ENCODE results near the gene C1orf87. TPM values are rescaled to one million over a fixed set of nuclear protein-coding genes. Genes with fewer than 3 reads are reported as not detected.

The C1orf87 gene
- total RNA-seq, 1 donor: not detected

DNA sequence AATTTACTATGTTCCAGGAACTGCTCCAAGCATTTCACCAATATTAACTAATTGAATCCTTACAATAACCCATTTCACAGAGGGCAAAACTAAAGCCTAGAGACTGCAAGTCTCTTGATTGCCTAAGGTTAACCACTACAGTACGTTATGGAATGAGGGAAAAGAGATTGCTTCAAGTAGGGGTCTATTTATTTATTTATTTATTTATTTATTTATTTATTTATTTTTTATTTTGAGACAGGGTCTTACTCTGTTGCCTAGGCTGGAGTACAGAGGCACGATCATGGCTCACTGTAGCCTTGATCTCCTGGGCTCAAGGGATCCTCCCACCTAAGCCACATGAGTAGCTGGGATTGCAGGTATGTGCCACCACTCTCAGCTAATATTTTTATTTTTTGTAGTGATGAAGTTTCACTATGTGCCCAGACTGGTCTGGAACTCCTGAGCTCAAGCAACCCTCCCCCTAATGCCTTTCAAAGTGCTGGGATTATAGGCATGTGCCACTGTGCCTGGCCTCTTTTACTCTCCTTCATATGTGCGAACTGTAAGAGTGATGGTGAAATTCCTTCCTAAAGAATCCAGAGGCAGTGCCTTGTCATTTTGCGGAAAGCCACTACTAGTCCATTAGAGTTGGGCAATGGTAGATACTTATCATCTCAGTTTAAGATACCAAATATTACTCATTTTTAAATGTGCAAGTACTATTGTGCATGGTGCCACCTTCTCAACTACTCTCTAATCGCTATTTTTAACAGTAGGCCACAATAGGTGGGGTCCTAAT is 81.3 kb downstream of the C1orf87 start:
- H3K4me3 ChIP-seq (ENCODE audit: low read depth, low read length): no peak overlapping the region
- TF ChIP-seq, protein P1, sequence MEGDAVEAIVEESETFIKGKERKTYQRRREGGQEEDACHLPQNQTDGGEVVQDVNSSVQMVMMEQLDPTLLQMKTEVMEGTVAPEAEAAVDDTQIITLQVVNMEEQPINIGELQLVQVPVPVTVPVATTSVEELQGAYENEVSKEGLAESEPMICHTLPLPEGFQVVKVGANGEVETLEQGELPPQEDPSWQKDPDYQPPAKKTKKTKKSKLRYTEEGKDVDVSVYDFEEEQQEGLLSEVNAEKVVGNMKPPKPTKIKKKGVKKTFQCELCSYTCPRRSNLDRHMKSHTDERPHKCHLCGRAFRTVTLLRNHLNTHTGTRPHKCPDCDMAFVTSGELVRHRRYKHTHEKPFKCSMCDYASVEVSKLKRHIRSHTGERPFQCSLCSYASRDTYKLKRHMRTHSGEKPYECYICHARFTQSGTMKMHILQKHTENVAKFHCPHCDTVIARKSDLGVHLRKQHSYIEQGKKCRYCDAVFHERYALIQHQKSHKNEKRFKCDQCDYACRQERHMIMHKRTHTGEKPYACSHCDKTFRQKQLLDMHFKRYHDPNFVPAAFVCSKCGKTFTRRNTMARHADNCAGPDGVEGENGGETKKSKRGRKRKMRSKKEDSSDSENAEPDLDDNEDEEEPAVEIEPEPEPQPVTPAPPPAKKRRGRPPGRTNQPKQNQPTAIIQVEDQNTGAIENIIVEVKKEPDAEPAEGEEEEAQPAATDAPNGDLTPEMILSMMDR (IDR thresholded peaks at IDR 0.05; ENCODE audit: insufficient read depth, low read length): no peak
- no peak for DNase-seq (ENCODE audit: low read depth)

DNA sequence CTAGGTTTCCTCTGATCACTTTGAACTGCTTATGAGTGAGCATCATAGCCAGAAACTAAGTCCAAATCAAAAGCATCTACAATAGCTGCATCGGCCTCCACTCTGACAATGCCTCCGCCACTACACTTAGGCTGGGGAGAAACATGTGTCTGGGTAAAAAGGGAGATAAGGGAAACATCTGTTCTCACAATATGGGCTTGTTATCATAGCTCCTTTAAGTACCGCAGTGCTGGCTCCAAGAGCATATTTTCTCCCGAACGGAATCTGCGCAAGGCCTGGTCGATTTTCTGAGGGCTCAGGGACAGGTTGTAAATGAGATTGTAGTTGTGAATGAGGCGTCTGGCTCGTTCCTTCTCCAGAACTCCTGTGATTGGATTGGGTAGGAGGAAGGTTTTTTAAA is 83.1 kb downstream of the C1orf87 start:
- TF ChIP-seq, protein P1 (IDR thresholded peaks at IDR 0.05; ENCODE audit: insufficient read depth, low read length): no peak
- no peak overlapping the region for H3K4me3 ChIP-seq (ENCODE audit: low read depth, low read length)
- no peak for DNase-seq (ENCODE audit: low read depth)

DNA sequence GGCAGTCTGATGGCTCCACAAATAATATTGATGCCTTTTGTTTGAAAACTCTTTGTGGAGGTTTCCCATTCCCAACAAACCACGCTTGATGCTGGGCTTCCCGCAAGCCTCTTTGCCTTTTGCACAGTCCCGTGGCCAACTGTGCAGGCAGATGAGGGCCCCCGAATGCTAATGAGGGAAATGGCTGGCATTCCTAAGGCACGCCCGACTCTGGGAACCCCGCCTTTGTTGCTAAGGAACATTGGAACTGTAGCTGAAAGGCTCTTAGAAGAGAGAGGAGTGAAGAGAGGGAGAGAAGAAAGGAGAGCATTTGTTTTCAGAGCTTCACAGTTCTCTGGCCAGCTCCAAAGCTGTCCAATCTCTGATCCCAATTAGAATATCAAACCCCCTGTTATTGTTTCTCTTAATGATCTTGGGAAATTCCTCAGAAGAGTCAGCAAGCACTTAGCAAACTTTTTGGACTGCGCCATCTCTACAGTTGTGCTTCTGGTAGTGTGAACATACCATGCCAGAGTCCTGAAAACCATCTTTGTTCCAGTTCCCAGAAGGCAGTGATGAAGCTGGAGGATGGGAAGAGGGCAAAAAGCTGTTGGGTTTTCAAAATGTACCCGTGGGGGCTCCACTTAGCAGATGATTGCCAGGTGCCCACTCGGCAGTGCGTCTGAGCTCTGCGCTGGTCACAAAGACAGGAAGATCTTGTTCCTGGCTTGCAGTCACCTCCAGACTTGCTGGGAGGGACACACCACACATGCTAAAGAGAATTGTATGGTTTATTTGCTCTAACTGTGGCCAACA is 86.9 kb downstream of the C1orf87 start:
- TF ChIP-seq, protein P1 (IDR thresholded peaks at IDR 0.05; ENCODE audit: insufficient read depth, low read length): no peak
- H3K4me3 ChIP-seq (ENCODE audit: low read depth, low read length): no peak overlapping the region
- peak; percentile 54 for DNase-seq (ENCODE audit: low read depth)

DNA sequence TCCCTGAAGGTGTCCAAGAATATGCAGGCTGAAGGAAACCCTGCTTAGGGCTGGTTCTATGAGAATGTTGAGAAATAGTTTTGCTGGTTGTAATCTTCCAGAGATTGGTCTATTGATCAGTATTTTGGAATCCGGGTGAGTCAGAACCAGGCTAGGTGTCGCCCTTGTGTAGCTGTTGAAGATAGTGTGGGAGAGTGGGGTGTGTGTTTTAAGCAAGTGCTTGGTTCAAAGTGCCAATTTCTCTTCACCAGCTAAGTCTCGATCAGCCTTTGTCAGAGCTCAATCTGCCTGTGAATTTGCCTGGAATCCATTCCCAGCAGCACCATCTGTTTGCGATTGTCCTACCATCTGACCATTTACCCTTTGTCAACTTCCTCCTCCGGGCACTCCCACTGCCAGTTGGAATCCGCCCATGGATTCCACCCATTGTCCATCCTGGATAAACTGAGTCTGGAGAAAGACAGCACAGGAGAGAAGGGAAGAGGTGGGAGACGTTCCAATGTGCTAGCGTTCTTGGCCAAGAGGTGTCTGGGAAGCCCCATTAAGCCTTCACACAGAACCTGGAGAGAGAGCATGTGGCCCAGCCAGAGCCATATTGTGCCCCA is 87.6 kb downstream of the C1orf87 start:
- TF ChIP-seq, protein P1 (IDR thresholded peaks at IDR 0.05; ENCODE audit: insufficient read depth, low read length): no peak
- H3K4me3 ChIP-seq (ENCODE audit: low read depth, low read length): no peak overlapping the region
- peak; percentile 33 for DNase-seq (ENCODE audit: low read depth)

DNA sequence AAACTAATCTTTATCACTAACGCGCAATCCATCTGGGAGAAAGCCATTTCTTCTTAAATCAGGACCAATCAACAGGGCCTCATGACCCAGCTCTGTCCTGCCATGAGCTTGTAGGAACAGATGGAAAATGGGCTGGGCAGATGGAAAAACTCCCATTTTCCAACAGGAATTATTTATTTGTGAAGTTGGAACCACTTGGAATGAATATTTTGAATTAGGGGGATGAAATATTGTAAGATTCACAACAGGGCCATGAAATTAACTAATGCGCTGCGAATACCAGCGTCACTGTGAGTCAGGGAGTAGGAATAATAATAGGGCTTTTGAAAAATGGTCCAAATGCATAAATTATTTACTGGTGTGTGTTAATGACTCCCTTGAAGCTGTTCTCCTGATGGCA is 93.9 kb downstream of the C1orf87 start:
- no peak overlapping the region for H3K4me3 ChIP-seq (ENCODE audit: low read depth, low read length)
- TF ChIP-seq, protein P1 (IDR thresholded peaks at IDR 0.05; ENCODE audit: insufficient read depth, low read length): no peak
- DNase-seq (ENCODE audit: low read depth): peak; percentile 9

DNA sequence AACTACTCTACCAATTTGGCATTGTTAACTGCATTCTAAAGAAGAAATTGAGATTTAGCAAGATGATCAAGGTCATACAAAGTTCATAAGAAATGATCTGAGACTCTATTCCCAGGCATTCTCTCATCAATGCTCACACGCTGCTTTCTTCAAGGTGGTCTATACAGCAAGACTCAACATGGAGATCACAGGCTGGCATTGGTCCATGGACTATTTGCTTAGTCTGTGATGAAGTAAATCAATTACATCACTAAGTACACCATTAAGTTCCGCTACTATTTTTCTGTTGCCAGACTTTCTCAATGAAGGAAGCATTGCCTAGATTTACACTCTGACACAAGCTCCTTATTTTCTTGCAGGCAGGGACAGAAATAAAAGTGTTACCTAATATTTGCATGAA is 95.1 kb downstream of the C1orf87 start:
- peak; percentile 6 for DNase-seq (ENCODE audit: low read depth)
- no peak overlapping the region for H3K4me3 ChIP-seq (ENCODE audit: low read depth, low read length)
- TF ChIP-seq, protein P1 (IDR thresholded peaks at IDR 0.05; ENCODE audit: insufficient read depth, low read length): no peak
